ENCODE results near the gene UNK.

DNA sequence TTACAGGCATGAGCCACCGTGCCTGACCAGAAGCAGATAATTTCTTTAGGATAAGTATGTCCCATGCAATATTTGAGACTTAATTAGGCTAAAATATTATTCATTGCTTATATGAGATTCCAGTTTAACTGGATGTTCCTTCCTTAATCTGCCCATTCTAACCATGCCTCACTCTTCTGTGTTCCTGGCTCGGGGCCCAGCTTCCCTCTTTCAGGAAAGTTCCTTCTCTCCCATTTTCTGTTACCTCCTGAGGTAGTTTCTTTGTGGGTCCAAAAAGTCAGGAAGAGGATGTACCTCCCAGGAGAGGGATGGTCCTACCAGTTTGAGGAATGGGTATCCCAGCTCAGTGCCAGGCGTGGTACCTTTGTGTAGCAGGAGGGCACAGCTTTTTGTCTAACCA lies 23.3 kb downstream of the UNK start:
- TF ChIP-seq, protein P1, sequence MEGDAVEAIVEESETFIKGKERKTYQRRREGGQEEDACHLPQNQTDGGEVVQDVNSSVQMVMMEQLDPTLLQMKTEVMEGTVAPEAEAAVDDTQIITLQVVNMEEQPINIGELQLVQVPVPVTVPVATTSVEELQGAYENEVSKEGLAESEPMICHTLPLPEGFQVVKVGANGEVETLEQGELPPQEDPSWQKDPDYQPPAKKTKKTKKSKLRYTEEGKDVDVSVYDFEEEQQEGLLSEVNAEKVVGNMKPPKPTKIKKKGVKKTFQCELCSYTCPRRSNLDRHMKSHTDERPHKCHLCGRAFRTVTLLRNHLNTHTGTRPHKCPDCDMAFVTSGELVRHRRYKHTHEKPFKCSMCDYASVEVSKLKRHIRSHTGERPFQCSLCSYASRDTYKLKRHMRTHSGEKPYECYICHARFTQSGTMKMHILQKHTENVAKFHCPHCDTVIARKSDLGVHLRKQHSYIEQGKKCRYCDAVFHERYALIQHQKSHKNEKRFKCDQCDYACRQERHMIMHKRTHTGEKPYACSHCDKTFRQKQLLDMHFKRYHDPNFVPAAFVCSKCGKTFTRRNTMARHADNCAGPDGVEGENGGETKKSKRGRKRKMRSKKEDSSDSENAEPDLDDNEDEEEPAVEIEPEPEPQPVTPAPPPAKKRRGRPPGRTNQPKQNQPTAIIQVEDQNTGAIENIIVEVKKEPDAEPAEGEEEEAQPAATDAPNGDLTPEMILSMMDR (IDR thresholded peaks at IDR 0.05 in 8 of 11, conservative IDR thresholded peaks at IDR 0.05 in 3 of 11) = no peak
- TF ChIP-seq POLR2AphosphoS5 (IDR thresholded peaks at IDR 0.05) (no peak), POLR2A (IDR thresholded peaks at IDR 0.05) (no peak)

All from spleen (tissue), 7 donors.